Measurements from ENCODE around the gene MAPK6.

- no peak for TF ChIP-seq CTCF (IDR thresholded peaks at IDR 0.05)
- no peak for TF ChIP-seq POLR2A (IDR thresholded peaks at IDR 0.05)
These were observed 96.8 kb downstream of the MAPK6 start for GRCh38 chr15:52115598-52116427.
